ENCODE measurements around the gene CAMK2B.

Gene CAMK2B

GRCh38 chr7:44310221-44310848, 15.1 kb downstream of the CAMK2B start:
- no peak for TF ChIP-seq CTCF (conservative IDR thresholded peaks at IDR 0.05; ENCODE audit: low read length)
- no peak overlapping the region for H3K4me3 ChIP-seq (ENCODE audit: low read length)
- no peak for DNase-seq (ENCODE audit: low read depth)

GRCh38 chr7:44309271-44310091, 15.9 kb downstream of the CAMK2B start:
- peak overlapping the region; percentile 39 for H3K4me3 ChIP-seq (ENCODE audit: low read length)
- no peak for TF ChIP-seq CTCF (conservative IDR thresholded peaks at IDR 0.05; ENCODE audit: low read length)
- DNase-seq (ENCODE audit: low read depth): peak; percentile 48

GRCh38 chr7:44308596-44309270, 16.7 kb downstream of the CAMK2B start:
- DNase-seq (ENCODE audit: low read depth): no peak
- H3K4me3 ChIP-seq (ENCODE audit: low read length): no peak overlapping the region
- TF ChIP-seq CTCF (conservative IDR thresholded peaks at IDR 0.05; ENCODE audit: low read length): no peak

- no peak overlapping the region for H3K4me3 ChIP-seq (ENCODE audit: low read length)
- DNase-seq (ENCODE audit: low read depth): no peak
- no peak for TF ChIP-seq CTCF (conservative IDR thresholded peaks at IDR 0.05; ENCODE audit: low read length)
These were observed 17.3 kb downstream of the CAMK2B start for GRCh38 chr7:44307905-44308595.

GRCh38 chr7:44307301-44307900, 18.0 kb downstream of the CAMK2B start:
- peak; percentile 26 for TF ChIP-seq CTCF (conservative IDR thresholded peaks at IDR 0.05; ENCODE audit: low read length)
- peak; percentile 62 for DNase-seq (ENCODE audit: low read depth)
- no peak overlapping the region for H3K4me3 ChIP-seq (ENCODE audit: low read length)

GRCh38 chr7:44306606-44307005, 18.8 kb downstream of the CAMK2B start:
- no peak for DNase-seq (ENCODE audit: low read depth)

More at GRCh38 chr7:44306606-44307005, 18.8 kb downstream of the CAMK2B start:
- TF ChIP-seq CTCF (conservative IDR thresholded peaks at IDR 0.05; ENCODE audit: low read length): no peak
- no peak overlapping the region for H3K4me3 ChIP-seq (ENCODE audit: low read length)
